Fibroblast of mammary gland (primary cell): ENCODE results near the gene NFE2L2.

Source experiments
- DNase-seq: peaks from one replicate; pipeline ENCODE4 v3.0.0-alpha.2; 2010; ENCODE audit warnings: low read depth
- H3K4me3 ChIP-seq: 2 replicates; pipeline ENCODE4 v1.5.1; 2011; ENCODE audit warnings: low read depth, mild to moderate bottlenecking, low read length, moderate library complexity; ENCODE audit not compliant: control insufficient read depth
- CTCF ChIP-seq: conservative IDR thresholded peaks from 2 replicates; pipeline ENCODE4 v1.5.1; 2011; ENCODE audit warnings: low read depth, low read length, inconsistent platforms; ENCODE audit not compliant: control insufficient read depth, insufficient read depth

The NFE2L2 gene

DNA sequence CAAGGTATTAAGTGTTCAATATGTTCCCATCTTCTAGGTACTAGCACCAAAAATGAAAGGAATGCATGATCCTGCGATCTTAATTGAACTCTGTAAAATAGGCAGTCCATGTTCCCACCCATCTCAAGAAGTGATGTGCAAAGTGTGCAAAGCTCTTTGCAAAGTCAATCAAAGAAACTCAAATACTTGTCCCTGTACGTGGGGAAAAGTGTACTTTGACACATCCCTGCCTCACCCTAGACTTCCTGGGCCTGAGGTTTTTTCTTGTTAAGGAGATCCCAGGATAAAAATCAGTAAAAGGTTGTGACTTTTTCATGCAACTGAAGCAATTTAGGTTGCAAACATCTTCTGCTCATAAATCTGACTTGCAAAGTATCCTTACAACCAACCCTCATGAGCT, 26.6 kb downstream of the NFE2L2 start:
- no peak for TF ChIP-seq CTCF
- DNase-seq = no peak
- no peak overlapping the region for H3K4me3 ChIP-seq

DNA sequence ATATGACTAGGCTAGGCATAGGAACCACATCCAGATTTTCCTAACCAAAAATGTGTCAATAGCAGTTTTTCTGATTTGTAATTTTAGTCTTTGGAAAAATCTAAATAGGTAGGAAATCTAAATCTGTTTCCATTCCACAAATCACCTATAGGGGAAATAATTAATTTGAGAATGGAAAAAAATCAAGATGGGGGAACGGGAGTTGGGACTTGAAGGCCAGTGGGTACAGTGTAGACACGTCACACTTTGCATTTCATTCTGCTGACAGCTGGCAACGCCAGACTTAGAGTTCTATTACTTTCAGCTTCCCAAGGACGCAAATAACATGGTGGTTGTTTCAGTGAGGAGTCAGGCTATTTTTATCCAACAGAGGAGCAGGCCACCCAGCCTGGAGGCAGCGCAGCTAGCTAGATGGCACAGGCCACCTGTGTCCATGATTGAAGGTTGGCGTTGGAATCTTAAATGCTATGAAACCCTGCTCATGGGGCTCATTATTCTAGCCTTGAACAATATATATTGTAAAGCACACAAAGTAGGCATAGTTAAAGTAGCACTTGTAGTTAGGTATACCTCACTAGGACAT, 28.6 kb downstream of the NFE2L2 start:
- H3K4me3 ChIP-seq = no peak overlapping the region
- TF ChIP-seq CTCF = no peak
- DNase-seq = no peak

DNA sequence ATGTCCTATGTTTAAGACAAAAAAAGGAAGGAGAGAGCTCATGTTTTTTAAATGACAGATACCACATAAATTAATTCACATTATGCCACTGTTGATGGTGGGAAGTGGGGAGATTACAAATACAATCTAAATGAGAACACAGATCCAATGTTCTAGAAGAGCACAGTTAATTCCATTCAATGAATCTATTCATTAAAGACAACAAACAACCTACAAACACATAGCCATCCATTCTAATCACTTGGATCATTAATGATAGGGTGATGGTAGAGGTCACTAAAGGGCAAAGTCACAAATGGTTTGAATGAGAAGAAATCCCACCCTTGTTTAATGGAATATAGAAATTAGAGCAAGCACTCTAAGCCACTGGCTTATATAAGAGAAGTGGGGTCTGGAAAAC, 30.3 kb downstream of the NFE2L2 start:
- TF ChIP-seq CTCF = no peak
- DNase-seq = no peak
- H3K4me3 ChIP-seq = no peak overlapping the region

- H3K4me3 ChIP-seq = no peak overlapping the region
- TF ChIP-seq CTCF = no peak
- no peak for DNase-seq
Observed at GRCh38 chr2:177232098-177232704, 32.3 kb downstream of the NFE2L2 start.

DNA sequence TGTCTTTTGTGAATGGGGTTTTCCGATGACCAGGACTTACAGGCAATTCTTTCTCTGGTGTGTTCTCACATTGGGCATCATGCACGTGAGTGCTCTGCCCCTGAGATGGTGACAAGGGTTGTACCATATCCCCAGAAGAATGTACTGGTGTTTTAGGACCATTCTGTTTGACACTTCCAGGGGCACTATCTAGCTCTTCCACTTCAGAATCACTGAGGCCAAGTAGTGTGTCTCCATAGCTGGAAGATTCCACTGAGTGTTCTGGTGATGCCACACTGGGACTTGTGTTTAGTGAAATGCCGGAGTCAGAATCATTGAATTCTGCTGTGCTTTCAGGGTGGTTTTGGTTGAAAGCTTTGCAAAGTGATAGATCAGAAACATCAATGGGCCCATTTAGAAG, 33.3 kb downstream of the NFE2L2 start:
- no peak for TF ChIP-seq CTCF
- H3K4me3 ChIP-seq = no peak overlapping the region
- no peak for DNase-seq

GRCh38 chr2:177229442-177230242, 34.9 kb downstream of the NFE2L2 start:
- no peak for DNase-seq
- no peak overlapping the region for H3K4me3 ChIP-seq
- TF ChIP-seq CTCF = no peak
